HG03469 (cell line): ENCODE data around the gene VAV2.

ENCODE experiments used
- ATAC-seq: cut with Tn5 transposase; IDR thresholded peaks from one replicate; pipeline ENCODE4 v1.9.1; 2021; ENCODE audit warnings: mild to moderate bottlenecking, moderate library complexity, moderate number of reproducible peaks; ENCODE audit not compliant: unreplicated experiment

VAV2 gene, protein sequence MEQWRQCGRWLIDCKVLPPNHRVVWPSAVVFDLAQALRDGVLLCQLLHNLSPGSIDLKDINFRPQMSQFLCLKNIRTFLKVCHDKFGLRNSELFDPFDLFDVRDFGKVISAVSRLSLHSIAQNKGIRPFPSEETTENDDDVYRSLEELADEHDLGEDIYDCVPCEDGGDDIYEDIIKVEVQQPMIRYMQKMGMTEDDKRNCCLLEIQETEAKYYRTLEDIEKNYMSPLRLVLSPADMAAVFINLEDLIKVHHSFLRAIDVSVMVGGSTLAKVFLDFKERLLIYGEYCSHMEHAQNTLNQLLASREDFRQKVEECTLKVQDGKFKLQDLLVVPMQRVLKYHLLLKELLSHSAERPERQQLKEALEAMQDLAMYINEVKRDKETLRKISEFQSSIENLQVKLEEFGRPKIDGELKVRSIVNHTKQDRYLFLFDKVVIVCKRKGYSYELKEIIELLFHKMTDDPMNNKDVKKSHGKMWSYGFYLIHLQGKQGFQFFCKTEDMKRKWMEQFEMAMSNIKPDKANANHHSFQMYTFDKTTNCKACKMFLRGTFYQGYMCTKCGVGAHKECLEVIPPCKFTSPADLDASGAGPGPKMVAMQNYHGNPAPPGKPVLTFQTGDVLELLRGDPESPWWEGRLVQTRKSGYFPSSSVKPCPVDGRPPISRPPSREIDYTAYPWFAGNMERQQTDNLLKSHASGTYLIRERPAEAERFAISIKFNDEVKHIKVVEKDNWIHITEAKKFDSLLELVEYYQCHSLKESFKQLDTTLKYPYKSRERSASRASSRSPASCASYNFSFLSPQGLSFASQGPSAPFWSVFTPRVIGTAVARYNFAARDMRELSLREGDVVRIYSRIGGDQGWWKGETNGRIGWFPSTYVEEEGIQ

DNA sequence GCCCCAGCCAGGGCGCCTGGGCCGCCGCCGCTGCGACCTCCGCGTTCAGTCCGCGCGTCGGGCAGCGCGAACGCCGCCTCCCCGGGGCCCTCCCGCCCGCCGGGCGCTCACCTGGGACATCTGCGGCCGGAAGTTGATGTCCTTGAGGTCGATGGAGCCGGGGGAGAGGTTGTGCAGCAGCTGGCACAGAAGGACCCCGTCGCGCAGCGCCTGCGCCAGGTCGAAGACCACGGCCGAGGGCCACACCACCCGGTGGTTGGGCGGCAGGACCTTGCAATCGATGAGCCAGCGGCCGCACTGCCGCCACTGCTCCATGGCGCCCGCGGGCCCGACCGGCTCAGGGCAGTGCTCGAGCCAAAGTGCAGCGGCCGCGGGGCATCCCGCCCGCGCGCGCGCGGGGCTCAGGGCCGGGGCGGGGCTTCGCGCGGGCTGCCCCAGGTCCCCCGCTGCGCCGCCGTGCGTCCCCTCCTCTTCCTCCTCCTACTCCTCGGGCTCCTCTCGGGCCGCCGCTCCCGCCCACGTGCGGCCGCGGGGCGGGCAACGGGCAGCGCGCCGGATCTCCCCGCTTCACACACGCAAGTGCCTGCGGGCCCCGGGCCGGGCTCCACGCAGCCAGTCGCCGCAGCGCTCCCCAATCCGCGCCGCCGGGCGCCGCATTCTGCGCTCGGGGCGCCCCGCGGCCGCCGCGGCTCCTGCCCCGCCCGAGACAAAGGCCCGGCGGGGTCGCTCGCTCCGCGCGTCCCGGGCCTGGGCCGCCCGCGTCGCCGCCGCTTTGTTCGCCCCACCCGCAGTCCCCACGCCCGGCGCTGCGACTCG is at the start of gene VAV2:
VAV2 (minus strand) TSS at position 361 of the 816 bp plus-strand sequence; CDS start at position 315, 46 bp downstream.
- no peak for ATAC-seq

DNA sequence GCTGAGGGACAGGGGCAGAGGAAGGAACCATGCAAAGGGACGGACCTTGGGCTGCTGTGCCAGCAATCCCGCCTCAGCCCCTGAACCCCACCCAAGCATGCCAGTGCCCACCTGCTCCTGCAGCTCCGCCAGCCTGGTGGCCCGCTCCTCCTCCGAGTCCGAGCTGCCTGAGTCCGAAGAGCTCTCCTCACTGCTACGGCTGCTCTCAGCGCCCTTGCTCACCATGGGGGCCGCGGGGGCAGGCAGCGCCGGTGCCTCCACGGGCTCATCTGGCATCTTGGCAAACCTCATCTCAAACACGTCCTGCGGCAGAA is 49.5 kb upstream of the VAV2 start:
- ATAC-seq = no peak

DNA sequence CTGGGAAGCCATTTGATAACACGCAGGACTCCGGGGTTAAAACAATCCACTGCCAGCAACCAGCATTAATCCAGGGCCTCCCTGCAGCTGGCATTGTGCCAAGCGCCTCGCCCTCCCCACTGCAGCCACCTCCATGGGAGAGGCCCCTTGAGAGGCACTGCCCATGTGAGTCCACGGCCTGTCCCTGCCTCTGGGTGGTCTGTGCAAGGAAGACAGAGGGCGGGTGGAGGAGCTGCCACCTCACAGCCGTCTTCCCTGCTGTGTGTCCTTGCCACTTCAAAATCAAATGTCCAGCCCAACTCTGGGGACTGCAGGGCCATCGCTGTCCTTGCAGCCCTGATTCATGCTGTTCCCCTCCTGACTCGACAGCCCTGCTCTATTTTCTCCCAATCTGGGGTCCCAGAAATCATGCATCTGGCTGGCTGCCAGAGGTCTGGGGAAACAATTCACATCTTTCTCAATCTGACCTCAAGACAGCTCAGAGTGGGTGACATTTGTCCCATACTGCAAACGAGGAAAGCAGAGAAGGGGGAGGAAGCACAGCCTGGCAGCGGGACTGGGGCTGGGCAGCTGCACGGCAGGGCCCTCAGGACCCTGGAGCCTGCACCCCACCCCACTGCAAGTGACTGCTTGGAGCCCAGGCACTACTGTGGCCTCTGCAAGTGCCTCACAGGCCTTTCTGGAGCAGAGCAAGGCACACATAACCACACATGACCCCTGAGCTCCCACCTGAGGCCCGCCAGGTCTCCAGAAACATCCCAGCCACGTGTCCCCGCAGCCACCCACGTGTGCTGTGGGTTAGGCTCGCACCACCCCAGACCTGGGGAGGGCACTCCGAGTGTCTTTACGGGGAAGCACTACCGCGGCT is 48.9 kb upstream of the VAV2 start:
- ATAC-seq = no peak

DNA sequence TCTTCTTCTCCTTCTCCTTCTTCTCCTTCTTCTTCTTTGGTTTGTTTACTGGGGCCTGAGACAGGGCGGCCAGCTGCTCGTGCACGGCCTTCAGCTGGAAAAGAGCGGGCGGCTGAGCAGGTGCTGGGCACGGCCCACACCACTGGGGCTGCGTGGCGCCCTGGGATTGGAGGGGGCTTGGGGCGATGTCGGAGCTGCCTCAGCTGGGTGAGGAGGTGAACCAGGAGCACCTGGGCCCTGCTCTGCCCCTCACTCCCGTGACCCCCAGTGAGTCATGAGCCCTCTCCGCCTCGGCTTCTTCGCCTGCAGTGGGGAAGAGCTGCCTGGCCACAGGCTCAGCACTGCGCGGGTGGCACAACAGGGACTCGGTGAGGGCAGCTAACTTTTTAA is 48.0 kb upstream of the VAV2 start:
- ATAC-seq = no peak

DNA sequence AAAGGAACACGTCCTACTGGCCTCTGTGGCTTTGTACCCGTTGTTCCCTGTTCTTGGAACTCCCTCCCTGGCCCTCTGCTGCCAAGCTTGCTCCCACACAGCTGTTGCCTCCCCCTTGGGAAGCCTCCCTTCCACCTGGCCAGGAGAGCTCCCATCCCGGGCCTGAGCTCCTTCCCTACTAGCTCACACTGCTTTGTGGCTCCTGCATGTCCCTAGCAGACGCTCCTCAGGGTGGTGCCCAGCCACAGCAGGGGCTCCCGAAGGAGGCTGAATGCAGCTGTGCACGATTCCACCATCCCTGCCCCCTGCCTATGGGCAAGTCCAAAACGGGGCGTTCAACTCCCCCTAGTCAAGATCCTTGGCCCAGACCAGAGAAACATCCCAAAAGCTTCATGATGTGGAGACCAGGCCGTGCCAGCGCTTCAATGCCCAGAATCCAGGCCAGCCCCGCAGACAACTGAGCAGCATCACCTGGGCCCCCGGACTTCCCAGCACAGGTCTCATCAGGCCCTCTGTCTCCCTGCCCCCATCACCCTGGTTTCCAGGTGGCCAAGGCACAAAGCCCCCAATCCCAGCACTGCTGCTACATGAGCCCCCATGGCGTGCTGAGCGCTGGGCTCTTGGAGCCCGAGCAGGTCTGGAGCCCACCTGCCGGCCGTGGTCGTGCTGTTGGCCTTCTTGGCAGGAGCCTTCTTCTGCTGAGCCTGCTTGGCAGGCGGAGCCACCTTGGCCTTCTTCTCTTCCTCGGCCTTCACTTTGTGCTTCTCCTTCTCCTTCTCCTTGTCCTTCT is 47.5 kb upstream of the VAV2 start:
- no peak for ATAC-seq

DNA sequence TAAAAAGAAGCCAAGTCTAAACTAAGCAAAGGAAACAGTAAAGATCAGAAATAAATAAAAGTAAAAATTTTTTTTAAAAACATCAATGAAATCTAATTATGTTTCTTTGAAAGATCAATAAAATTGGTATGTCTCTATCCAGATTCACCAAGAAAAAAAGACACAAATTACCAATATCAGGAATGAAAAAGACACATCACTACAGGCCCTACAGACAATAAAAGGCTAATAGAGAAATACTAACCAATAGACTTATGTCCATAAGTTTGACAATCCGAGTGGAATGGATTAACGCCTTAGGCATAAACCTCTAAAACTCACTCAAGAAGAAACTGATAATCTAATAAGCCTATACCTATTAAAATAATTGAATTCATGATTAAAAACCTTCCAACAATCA is 45.5 kb upstream of the VAV2 start:
- no peak for ATAC-seq

DNA sequence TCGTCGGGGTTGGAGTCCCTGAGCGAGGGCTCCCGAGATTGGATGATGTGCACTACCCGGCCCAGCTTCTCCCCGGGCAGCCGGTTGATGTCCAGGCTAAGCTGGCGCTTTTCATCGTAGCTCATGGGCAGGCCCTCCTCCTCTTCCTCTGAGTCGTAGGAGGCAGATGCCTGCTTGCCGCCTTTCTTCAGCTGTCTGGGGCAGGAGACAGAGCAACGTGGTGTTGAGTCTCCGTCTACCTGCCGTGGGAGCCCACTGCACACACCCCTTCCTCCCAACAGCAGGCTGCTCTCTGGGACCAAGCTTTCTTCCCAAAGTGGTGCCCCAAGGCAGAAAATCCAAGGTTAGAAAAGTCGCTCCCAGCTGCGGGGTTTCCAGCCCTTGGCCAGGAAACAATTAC is 44.0 kb upstream of the VAV2 start:
- no peak for ATAC-seq

DNA sequence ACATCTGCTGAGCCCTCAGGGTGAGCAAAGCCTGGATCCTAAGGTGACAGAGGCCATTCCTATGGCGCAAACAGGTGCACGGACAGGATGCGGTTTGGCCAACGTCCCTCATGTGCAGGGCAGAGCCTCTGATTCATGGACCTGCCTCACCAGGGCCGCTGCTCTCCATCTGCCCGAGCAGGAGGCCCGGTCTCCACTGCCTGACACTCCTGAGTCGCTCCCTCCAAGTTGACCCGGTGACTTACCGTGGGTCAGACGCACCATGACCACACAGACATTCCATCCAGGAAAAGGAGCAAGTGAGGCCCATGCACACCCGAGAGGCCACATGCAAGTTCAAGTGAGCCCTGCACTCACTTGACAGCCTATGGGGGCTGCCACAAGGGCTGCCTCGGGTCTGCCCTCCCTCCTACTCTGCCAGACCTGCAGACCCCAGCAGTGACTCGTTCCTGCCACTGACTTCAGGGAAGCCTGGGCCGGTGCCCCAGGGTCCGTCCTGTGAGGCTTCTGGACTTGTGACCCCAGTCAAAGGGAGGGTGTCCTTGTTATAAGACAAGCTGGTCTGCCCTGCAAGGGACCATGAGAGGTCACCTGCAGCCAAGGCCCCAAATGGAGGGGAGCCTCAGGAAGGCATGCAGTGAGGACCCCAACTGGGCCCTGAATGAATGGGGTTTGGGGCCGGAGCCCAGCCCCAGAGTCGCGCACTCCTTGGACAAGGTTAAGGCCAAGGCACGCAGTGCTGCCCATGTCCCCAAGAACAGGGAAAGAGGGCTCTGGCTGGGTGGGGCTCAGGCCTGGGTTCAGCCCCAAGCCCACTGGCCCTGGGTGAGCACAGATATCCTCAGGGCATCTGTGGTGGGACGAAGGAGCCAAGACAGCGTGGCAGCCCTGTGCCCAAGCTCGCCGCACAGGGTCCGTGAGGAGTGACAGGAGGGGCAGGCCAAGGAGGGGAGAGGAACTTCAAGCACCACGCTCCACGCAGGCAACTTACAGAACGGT is 43.2 kb upstream of the VAV2 start:
- no peak for ATAC-seq

DNA sequence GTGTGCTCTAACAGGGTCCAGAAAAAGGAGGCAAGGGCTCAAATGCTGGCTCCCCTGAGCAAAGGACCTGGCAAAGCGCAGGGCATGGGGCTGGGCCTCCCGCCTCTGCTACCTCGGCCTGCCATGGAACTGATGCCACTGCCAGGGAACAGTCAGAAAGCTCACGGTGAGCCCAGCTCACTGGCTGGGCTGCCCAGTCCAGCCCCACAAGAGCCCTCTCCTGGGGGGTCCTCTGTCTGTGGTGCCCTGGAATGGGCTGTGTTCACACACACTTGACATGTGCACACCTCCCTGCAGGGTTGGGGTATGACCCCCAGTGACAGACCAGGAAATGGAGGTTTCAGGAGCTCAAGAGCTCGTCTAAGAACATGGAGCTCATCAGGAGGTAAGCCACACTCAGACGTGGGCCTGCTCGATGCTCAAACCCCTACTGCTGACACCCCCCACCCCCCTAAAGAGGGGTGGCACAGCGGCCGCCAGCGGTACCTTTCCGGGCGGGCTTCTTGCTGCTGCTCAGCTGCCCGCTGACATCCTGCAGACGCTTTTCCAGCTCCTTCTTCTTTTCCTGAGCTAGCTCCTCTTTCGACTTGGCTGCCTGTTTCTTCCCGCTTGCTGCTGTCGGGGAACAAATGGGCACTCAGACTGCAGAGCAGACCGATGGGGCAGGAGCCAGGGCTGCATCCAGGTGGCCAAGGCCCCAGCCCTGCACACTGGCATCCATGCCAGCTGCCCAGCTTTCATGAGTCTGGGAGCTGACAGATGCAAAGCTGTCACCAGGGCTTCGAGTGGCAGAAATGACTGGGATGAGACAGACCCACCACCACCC is 42.3 kb upstream of the VAV2 start:
- no peak for ATAC-seq

DNA sequence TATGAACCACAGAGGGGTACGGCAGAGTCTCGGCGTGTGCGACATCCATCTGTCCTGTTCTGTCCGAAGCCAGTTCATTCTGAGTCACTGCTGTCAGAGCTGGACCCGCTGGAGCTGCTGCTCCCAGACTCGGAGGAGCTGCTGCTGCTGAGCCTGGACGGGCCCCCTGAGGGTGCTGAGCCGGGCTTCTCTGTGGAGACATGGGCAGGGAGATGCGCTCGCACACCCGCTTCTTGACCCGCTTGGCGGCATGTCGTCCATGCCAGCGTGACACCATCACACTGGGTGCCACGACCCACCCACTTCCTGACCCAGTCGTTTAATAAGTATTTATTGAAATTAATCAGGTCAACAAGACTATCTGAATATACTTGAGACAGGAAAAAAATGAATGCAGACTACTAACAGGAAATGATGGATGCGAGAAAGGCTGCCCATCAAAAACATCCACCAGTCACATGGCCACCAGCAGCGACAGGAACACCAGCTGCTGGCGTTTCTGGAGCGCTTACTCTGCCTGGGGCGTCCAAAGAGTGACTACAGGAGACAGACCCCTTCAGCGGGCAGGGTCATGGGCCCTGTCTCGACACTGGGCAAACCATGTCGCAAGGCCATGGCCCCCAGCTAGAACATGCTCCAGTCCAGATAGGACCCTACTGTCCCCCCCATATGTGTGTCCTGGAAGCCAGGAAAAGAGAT is 41.5 kb upstream of the VAV2 start:
- no peak for ATAC-seq

DNA sequence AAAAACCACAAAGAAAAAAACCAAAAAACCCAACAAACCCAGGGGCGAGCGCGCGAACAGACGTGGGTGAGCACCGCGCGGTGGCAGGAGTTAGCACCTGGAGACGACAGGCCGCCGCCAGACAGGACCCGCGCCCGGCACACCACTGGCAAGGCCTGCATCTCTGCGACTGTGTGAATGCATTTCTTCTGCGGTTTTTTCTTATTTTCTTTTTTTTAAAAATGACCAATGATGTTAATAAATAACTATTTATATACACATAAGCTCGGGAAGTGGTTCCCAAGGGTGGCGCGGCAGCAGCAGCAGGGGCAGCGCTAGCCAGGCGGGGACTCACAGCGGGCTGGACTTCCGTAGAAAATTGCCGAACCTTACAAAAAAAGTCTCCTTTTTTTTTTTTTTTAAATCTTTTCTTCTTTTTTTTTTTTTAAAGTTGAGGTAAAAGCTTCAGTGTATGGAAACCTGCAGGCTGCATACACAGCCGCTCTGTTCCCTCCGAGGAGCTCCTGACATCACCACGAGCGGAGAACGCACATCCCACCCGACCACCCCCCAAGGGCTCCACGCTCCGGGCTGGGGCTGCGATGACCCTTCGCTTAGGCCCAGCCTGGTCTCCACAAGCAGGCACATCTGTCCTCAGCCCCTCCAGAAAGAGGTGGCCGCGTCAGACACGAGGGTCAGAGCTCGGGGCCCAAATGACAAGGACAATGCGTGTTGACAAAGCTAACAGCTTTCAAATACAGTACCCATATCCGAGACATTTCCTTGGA is 40.5 kb upstream of the VAV2 start:
- no peak for ATAC-seq

DNA sequence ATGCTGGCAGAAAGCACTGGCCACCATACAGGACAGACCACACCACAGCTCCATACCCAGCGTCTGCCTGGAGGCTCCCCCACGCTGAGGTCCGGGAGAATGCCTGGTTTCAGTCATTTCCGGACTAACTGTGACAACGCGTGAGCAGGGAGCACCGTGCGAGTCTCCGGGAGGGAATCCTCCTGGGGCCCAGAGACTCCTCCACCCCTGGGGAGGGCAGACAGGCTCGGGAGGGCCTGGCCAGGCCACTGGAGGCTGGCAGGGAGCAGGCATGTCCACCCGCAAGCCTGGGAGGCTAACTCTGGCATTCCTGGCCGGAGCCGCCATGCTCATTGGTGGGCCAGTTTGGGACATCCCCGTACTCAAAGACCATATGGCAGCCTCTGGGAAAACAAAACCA is 39.7 kb upstream of the VAV2 start:
- ATAC-seq = no peak

DNA sequence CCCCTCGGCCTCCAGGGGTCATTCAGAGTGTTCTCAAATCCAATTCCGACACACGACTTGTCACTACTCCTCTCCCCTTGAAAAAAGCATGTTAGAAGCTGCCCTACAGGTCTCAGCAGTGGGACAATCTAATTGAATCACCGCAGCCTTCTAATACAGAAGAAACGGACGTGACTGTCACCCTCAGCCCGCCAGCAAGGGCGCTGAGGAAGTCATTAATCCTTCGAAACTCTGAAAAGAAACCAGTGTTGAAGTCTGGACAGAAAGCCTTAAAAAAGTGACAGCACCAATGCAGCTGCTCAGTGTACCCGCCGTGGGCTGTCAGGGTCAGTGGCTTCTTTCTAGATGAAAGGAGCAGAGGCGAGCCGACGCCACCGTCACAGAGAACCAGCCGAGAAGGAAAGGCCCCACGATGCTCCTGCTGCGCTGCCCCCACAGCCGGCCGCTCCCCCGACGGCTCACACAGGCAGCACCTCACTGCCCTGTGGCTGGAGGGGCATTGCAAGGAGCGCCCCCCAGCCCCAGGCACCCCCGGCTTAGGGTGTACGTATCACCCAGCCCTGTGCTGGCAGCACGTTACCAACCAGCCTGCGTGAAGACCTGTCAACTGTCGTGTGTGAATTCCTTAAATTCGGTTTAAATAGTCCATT is 38.8 kb upstream of the VAV2 start:
- no peak for ATAC-seq

DNA sequence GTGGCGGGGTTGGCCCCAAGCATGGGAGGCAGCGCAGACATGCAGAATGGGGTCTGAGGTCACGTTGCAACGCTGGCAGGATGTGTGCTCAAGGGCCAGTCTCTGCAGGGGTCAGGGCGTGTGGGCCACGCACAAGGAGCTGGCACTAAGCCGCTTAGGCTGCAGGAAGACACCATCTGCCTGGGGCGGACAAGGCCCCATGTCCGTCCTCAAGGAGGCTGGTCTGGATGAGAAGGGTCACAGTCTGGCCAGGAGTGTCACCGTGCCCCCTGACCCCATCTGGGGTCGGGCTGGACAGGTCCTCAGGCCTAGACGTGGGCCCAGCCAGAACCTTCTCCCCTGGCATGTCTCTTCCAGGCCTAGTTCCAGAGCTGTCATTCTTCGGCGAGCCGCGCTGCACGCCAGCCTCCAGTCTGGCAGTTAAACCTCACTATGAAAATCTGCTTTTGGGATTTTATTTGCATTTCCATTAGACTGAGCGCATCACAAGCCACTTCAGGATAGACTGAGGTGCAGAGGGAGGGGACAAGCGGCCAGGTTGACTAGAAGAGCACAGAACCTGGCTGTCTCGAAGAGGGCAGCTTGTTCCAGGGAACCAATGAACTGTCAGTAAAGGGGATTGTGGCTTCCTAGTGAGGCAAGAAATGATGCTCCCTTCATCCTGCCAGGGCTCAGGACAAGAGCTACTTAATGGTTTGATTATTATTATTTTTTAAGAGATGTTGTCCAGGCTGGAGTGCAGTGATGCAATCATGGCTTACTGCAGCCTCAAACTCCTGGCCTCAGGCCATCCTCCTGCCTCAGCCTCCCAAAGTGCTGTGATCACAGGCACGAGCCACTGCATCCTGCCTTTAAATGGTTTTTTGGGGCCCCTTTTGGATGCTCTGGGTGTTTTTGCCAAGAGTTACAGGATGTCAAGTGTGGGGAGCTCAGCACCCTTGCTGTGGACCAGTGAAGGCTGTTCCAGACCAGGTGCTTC is 37.4 kb upstream of the VAV2 start:
- no peak for ATAC-seq
